ENCODE results near the gene SIPA1.

Gene SIPA1

DNA sequence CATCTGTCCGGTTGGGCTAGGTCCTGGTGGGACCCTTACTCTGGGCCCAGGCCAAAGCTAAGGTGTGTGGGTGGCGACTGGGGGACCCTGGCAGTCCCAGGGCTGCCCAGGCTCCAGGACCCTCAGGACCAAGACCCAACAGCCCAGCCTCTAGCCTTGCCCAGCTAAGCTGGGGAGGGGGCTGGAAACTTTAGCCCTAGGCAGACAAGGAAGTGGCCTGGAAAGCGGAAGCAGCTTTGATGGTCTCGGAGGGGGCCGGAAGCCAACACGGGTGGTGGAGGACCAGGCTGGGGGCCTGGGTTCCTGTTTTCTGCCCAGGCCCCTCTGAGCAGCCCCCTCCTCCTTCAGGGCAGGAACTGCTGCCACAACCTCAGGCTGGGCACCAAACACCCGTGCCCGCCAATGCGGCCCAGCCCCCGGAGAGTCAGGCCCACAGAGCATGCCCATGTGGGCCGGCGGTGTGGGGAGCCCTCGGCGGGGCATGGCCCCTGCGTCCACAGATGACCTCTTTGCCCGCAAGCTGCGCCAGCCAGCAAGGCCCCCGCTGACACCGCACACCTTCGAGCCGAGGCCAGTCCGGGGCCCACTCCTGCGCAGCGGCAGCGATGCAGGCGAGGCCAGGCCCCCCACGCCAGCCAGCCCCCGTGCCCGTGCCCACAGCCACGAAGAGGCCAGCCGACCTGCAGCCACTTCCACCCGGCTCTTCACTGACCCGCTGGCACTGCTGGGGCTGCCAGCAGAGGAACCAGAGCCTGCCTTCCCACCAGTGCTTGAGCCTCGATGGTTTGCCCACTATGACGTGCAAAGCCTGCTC is 2.8 kb downstream of the SIPA1 start:
- Histone ChIP-seq H3F3A (ENCODE audit: insufficient read depth, low read length) (no peaks in the 10 kb centered on the region), H3K4me2 (ENCODE audit: low read length) (peak overlapping the region; percentile 93), H3K9me3 (ENCODE audit: low read length) (no peaks in the 10 kb centered on the region), H3K4me3 (ENCODE audit: low read depth, low read length, poor library complexity, severe bottlenecking) (peak overlapping the region; percentile 88), H2AFZ (ENCODE audit: low read length) (no peak overlapping the region), H3K27me3 (ENCODE audit: insufficient read depth, low read length) (no peaks in the 10 kb centered on the region), H3K9me2 (ENCODE audit: low read depth, low read length) (no peaks in the 10 kb centered on the region), H3K4me1 (ENCODE audit: insufficient read depth, low read length, severe bottlenecking) (peaks cover 37% of the 10 kb centered on the region), H4K20me1 (ENCODE audit: insufficient read depth, low read length) (no peaks in the 10 kb centered on the region), H3K36me3 (ENCODE audit: insufficient read depth, low read length) (peaks cover 49% of the 10 kb centered on the region), H3K9ac (ENCODE audit: low read length) (peak overlapping the region; percentile 68), H3K27ac (ENCODE audit: low read depth, low read length, poor library complexity, severe bottlenecking) (peak overlapping the region; percentile 97), H3K79me2 (ENCODE audit: insufficient read depth, low read length) (no peaks in the 10 kb centered on the region)
- TF ChIP-seq EZH2 (IDR thresholded peaks at IDR 0.05; ENCODE audit: borderline replicate concordance, low read length): no peak
- TF ChIP-seq, protein P1, sequence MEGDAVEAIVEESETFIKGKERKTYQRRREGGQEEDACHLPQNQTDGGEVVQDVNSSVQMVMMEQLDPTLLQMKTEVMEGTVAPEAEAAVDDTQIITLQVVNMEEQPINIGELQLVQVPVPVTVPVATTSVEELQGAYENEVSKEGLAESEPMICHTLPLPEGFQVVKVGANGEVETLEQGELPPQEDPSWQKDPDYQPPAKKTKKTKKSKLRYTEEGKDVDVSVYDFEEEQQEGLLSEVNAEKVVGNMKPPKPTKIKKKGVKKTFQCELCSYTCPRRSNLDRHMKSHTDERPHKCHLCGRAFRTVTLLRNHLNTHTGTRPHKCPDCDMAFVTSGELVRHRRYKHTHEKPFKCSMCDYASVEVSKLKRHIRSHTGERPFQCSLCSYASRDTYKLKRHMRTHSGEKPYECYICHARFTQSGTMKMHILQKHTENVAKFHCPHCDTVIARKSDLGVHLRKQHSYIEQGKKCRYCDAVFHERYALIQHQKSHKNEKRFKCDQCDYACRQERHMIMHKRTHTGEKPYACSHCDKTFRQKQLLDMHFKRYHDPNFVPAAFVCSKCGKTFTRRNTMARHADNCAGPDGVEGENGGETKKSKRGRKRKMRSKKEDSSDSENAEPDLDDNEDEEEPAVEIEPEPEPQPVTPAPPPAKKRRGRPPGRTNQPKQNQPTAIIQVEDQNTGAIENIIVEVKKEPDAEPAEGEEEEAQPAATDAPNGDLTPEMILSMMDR (IDR thresholded peaks at IDR 0.05; ENCODE audit: low read length): no peak

DNA sequence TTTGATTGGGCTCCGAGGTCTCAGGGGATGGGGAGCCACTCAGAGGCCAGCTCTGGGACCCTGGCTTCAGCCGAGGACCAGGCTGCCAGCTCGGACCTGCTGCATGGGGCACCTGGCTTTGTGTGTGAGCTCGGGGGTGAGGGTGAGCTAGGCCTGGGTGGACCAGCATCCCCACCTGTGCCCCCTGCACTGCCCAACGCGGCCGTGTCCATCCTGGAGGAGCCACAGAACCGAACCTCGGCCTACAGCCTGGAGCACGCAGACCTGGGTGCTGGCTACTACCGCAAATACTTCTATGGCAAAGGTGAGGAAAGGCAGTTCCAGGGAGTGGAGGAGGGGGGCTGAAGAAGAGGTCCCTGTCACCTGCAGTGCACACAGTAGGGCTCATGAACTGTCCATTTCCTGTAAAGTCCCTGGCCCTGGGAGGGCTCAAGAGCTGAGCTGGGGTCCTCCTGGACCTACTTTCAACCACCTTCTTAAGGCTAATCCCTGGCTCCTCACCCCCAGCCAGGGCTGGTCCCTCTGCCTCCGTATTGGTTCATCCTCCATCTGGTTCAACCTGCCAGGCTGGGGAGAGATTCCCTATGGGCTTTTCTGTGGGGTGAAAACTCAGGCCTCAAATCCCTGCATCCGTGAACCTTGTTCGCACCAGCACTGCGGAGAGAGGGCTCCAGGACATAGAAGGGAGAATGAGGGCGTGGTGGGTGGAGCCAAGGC is 3.6 kb downstream of the SIPA1 start:
- H3F3A ChIP-seq (ENCODE audit: insufficient read depth, low read length): no peaks in the 10 kb centered on the region
- peak overlapping the region; percentile 97 for H3K27ac ChIP-seq (ENCODE audit: low read depth, low read length, poor library complexity, severe bottlenecking)
- peak overlapping the region; percentile 88 for H3K4me3 ChIP-seq (ENCODE audit: low read depth, low read length, poor library complexity, severe bottlenecking)
- H3K9me3 ChIP-seq (ENCODE audit: low read length): no peaks in the 10 kb centered on the region
- no peaks in the 10 kb centered on the region for H4K20me1 ChIP-seq (ENCODE audit: insufficient read depth, low read length)
- TF ChIP-seq EZH2 (IDR thresholded peaks at IDR 0.05; ENCODE audit: borderline replicate concordance, low read length): no peak
- TF ChIP-seq, protein P1 (IDR thresholded peaks at IDR 0.05; ENCODE audit: low read length): no peak
- H2AFZ ChIP-seq (ENCODE audit: low read length): no peak overlapping the region
- peaks cover 37% of the 10 kb centered on the region for H3K4me1 ChIP-seq (ENCODE audit: insufficient read depth, low read length, severe bottlenecking)
- no peaks in the 10 kb centered on the region for H3K79me2 ChIP-seq (ENCODE audit: insufficient read depth, low read length)
- H3K9ac ChIP-seq (ENCODE audit: low read length): peak overlapping the region; percentile 68
- peaks cover 49% of the 10 kb centered on the region; the same call in 1 of the 2 replicates for H3K36me3 ChIP-seq (ENCODE audit: insufficient read depth, low read length)
- no peaks in the 10 kb centered on the region for H3K27me3 ChIP-seq (ENCODE audit: insufficient read depth, low read length)
- H3K9me2 ChIP-seq (ENCODE audit: low read depth, low read length): no peaks in the 10 kb centered on the region
- H3K4me2 ChIP-seq (ENCODE audit: low read length): peak overlapping the region; percentile 93

DNA sequence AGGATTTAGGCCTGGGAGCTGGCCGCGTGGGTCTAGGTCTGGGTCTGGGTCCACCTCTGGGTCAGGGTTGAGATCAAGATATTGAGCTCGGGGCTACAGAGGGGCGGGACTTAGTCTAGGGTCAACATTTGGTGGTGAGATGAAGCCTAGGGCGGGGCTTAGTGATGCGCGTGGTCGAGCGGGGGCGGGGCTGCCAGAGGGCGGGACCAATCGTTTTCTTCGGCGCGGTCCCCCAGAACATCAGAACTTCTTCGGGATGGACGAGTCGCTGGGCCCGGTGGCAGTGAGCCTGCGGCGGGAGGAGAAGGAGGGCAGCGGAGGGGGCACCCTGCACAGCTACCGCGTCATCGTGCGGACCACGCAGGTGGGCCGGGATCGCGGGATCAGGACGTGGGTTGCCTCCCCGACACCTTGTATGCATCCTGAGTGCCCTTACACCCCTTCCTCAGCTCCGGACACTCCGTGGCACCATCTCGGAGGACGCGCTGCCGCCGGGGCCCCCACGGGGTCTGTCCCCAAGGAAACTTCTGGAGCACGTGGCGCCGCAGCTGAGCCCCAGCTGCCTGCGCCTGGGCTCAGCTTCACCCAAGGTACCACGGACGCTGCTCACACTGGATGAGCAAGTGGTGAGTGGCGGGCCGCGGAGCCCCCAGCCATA is 4.2 kb downstream of the SIPA1 start:
- Histone ChIP-seq H3K36me3 (ENCODE audit: insufficient read depth, low read length) (peaks cover 47% of the 10 kb centered on the region; the same call in 1 of the 2 replicates), H3K4me2 (ENCODE audit: low read length) (peak overlapping the region; percentile 93; the same call in 1 of the 2 replicates), H3K9me3 (ENCODE audit: low read length) (no peaks in the 10 kb centered on the region), H3K27ac (ENCODE audit: low read depth, low read length, poor library complexity, severe bottlenecking) (no peak overlapping the region), H4K20me1 (ENCODE audit: insufficient read depth, low read length) (no peaks in the 10 kb centered on the region), H3K9me2 (ENCODE audit: low read depth, low read length) (no peaks in the 10 kb centered on the region), H3F3A (ENCODE audit: insufficient read depth, low read length) (no peaks in the 10 kb centered on the region), H3K4me3 (ENCODE audit: low read depth, low read length, poor library complexity, severe bottlenecking) (peak overlapping the region; percentile 88), H3K9ac (ENCODE audit: low read length) (no peak overlapping the region), H2AFZ (ENCODE audit: low read length) (no peak overlapping the region), H3K4me1 (ENCODE audit: insufficient read depth, low read length, severe bottlenecking) (peaks cover 37% of the 10 kb centered on the region), H3K27me3 (ENCODE audit: insufficient read depth, low read length) (no peaks in the 10 kb centered on the region), H3K79me2 (ENCODE audit: insufficient read depth, low read length) (no peaks in the 10 kb centered on the region)
- TF ChIP-seq EZH2 (IDR thresholded peaks at IDR 0.05; ENCODE audit: borderline replicate concordance, low read length): no peak
- TF ChIP-seq, protein P1 (IDR thresholded peaks at IDR 0.05; ENCODE audit: low read length): no peak

Data from OCI-LY1 (cell line).